HepG2 (cell line): Measurements from ENCODE around the gene PRKAR1B. TPM values are rescaled to one million over a fixed set of nuclear protein-coding genes. Genes with fewer than 3 reads are reported as not detected.

ENCODE experiments used
- AKNA ChIP-seq: sonication (generic); formaldehyde crosslinking; IDR thresholded peaks from 2 replicates; pipeline ENCODE4 v1.4.0; 2020; ENCODE audit warnings: missing genetic modification reagents, borderline replicate concordance
- E2F5 ChIP-seq: sonication (generic); formaldehyde crosslinking; conservative IDR thresholded peaks from 2 replicates; pipeline ENCODE4 v1.4.0; 2020; ENCODE audit warnings: missing genetic modification reagents
- ELF3 ChIP-seq: IDR thresholded peaks from 2 replicates; pipeline ENCODE4 v1.6.1; 2016; ENCODE audit warnings: missing genetic modification reagents, missing compliant biosample characterization
- GMEB2 ChIP-seq: IDR thresholded peaks from 2 replicates; pipeline ENCODE4 v1.6.1; 2016; ENCODE audit warnings: missing biosample characterization, missing genetic modification reagents, low read depth
- HNRNPLL ChIP-seq: fragments of 200-400 bp; formaldehyde crosslinking; IDR thresholded peaks from 2 replicates; pipeline ENCODE4 v1.6.1; 2017; ENCODE audit warnings: mild to moderate bottlenecking, low read depth, low read length; ENCODE audit not compliant: poor library complexity, severe bottlenecking
- HOXA5 ChIP-seq: sonication (generic); formaldehyde crosslinking; IDR thresholded peaks from 2 replicates; pipeline ENCODE4 v1.4.0; 2020; ENCODE audit warnings: missing genetic modification reagents
- MIXL1 ChIP-seq: IDR thresholded peaks from 2 replicates; pipeline ENCODE4 v1.6.1; 2016
- SOX5 ChIP-seq: IDR thresholded peaks from 2 replicates; pipeline ENCODE4 v1.6.1; 2016; ENCODE audit warnings: borderline replicate concordance
- THAP8 ChIP-seq: sonication (generic); formaldehyde crosslinking; IDR thresholded peaks from 2 replicates; pipeline ENCODE4 v1.5.1; 2020; ENCODE audit warnings: missing genetic modification reagents, mild to moderate bottlenecking, borderline replicate concordance
- ZMAT3 ChIP-seq: sonication (generic); formaldehyde crosslinking; conservative IDR thresholded peaks from 2 replicates; pipeline ENCODE4 v1.7.0; 2021; ENCODE audit warnings: missing genetic modification reagents
- ZNF34 ChIP-seq: sonication (generic); formaldehyde crosslinking; IDR thresholded peaks from 2 replicates; pipeline ENCODE4 v1.4.0; 2020; ENCODE audit warnings: mild to moderate bottlenecking, missing genetic modification reagents, borderline replicate concordance
- ZNF362 ChIP-seq: sonication (generic); formaldehyde crosslinking; IDR thresholded peaks from 2 replicates; pipeline ENCODE4 v1.4.0; 2020; ENCODE audit warnings: missing genetic modification reagents, mild to moderate bottlenecking, borderline replicate concordance
- ZNF672 ChIP-seq: sonication (generic); formaldehyde crosslinking; IDR thresholded peaks from 2 replicates; pipeline ENCODE4 v1.8.1; 2022; ENCODE audit warnings: missing genetic modification reagents
- ZNF761 ChIP-seq: sonication (generic); formaldehyde crosslinking; conservative IDR thresholded peaks from 2 replicates; pipeline ENCODE4 v1.4.0; 2020; ENCODE audit warnings: mild to moderate bottlenecking, missing genetic modification reagents
- ZNF775 ChIP-seq: sonication (generic); formaldehyde crosslinking; IDR thresholded peaks from 2 replicates; pipeline ENCODE4 v1.4.0; 2020; ENCODE audit warnings: missing genetic modification reagents, mild to moderate bottlenecking, moderate library complexity, borderline replicate concordance
- ZSCAN5A ChIP-seq: sonication (generic); formaldehyde crosslinking; IDR thresholded peaks from 2 replicates; pipeline ENCODE4 v1.8.0; 2022; ENCODE audit warnings: mild to moderate bottlenecking, missing genetic modification reagents, borderline replicate concordance
- polyA plus RNA-seq, 8 experiments: library from polyadenylated mRNA; depleted of rRNA in 3 of 8; stranded (reverse) in 7 of 8; unstranded in 1 of 8; fragments of >200 nt; fragmentation: Illumina TruSeq in 4 of 8; extraction: Trizol in 4 of 8; gene quantifications; 2 replicates each; pipeline versions ENCODE4 v1.2.1 to v1.2.3, GENCODE V29; 2011 to 2016; ENCODE audit warnings: low read depth in 4 of 8, missing spikeins in 1 of 8, mixed read lengths in 1 of 8; ENCODE audit not compliant: insufficient read depth in 1 of 8
- total RNA-seq, 5 experiments: library from RNA; depleted of rRNA; stranded (reverse); fragments of >200 nt; fragmentation: Illumina TruSeq; extraction: Trizol; gene quantifications; 2 replicates each; pipeline ENCODE4 v1.2.3, GENCODE V29; 2016; ENCODE audit warnings: low read depth in 1 of 5

The PRKAR1B gene
- total and polyA plus RNA-seq, 2 of the 13 experiments (the other 11 are each of a cell fraction or from before 2014, with no cell fraction given) = 7.9 to 28.2 TPM

- no peak for TF ChIP-seq AKNA (CRISPR knock-in tag)
- no peak for TF ChIP-seq ELF3 (CRISPR knock-in tag)
- no peak; the same call in 1 of the 2 replicates for TF ChIP-seq ZMAT3
- no peak for TF ChIP-seq SOX5
- no peak for TF ChIP-seq ZNF34 (CRISPR knock-in tag)
- no peak for TF ChIP-seq ZNF672 (CRISPR knock-in tag)
- no peak for TF ChIP-seq E2F5 (CRISPR knock-in tag)
- TF ChIP-seq ZSCAN5A (CRISPR knock-in tag) = no peak
- no peak for TF ChIP-seq ZNF775
- no peak for TF ChIP-seq HOXA5 (CRISPR knock-in tag)
- no peak for TF ChIP-seq GMEB2
- peak; percentile 88 for TF ChIP-seq ZNF761 (CRISPR knock-in tag)
- no peak for TF ChIP-seq HNRNPLL
- TF ChIP-seq THAP8 (CRISPR knock-in tag) = no peak
- no peak for TF ChIP-seq ZNF362 (CRISPR knock-in tag)
- TF ChIP-seq MIXL1 (CRISPR knock-in tag) = no peak
Observed at GRCh38 chr7:617614-618538, 109.2 kb downstream of the PRKAR1B start (continued).
